HCEC 1CT (cell line): Measurements from ENCODE around the gene RNF157.
A peak's percentile ranks its signal among the peaks of the same experiment; 100 is the strongest.
"Not testable (repeated sequence)": the region's sequence is repeated elsewhere in the genome, so short reads cannot be mapped to it uniquely, and the experiment has no call there.

Experiments used
- DNase-seq: peaks from one replicate; pipeline ENCODE4 v3.0.0-alpha.2; 2017

Gene RNF157

DNA sequence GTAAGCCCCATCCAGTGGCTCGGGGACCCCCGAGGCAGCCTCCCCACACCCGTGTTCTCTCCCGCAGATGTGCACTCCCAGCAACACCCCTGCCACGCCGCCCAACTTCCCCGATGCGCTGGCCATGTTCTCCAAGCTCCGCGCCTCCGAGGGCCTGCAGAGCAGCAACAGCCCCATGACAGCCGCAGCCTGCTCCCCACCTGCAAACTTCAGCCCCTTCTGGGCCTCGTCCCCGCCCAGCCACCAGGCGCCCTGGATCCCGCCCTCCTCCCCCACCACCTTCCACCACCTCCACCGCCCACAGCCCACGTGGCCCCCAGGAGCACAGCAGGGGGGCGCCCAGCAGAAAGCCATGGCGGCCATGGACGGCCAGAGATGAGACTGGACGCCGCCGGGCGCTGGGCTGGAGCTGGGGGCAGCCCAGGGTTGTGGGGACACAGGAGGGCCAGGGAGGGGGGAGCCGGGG is 29.9 kb upstream of the RNF157 start:
- DNase-seq: no peak

- DNase-seq: no peak
Measured at GRCh38 chr17:76268991-76269981, 29.0 kb upstream of the RNF157 start.

- peak; percentile 64 for DNase-seq
Measured at GRCh38 chr17:76268015-76268749, 27.9 kb upstream of the RNF157 start.

GRCh38 chr17:76267581-76268001 is 27.3 kb upstream of the RNF157 start:
- not testable (repeated sequence) for DNase-seq

DNA sequence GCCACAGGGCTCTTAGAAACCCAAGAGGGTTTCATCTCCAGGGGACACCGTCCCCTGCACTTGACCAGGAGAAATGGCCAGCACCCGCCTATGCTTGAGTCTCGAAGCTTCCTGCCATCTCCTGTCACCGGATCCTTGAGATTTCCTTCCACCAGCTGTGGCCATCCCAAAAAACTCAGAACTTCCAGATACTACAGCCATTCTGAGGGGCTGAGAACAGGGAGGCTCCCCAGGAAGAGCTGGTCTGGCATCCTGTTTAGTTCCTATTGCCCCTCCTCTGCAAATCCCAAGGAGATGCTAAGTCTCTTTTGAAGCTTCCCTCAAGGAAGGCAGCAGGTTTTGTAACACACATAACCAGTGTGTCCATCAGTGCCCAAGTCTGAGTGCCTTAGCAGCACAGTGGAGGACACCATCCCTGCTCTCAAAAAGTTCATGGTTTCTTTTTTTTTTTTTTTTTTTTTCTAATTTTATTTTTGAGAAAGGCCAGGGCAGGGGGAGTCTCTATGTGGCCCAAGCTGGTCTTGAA is 26.8 kb upstream of the RNF157 start:
- no peak for DNase-seq

GRCh38 chr17:76266244-76266938 is 26.1 kb upstream of the RNF157 start:
- DNase-seq: peak; percentile 28

DNA sequence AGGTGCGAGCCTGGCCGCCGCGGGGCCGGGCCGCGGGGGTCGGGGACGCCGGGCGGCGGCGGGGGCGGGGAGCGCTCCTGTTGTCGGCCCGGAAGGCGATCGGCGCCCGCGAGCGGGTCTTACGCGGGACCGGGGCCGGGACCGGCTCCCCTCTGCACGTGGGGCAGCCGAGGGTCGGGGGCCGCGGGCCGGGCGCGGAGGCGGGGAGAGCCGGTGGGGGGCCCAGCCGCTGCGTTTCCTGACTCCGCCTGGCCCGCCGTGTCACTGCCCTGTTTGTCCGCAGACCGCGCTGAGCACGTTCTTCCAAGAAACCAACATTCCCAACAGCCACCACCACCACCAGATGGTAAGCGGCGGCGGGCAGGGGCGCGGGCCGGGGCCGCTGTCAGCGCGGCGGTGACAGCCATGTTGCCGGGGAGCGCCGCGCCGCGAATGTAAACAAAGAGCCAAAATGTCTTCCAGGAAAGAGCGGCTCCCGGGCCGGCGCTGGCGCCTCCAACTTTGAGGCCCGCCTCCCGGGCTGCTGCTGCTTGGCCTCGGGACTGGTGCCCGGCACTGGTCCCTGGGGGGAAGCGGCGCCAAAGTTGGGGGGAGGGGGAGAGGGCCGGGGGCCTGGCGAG is 25.4 kb upstream of the RNF157 start:
- DNase-seq: peak; percentile 47

- DNase-seq: peak; percentile 100
Measured at GRCh38 chr17:76264755-76265623, 24.7 kb upstream of the RNF157 start, which contains the start of gene UBALD2. TSS of gene UBALD2 (plus strand) at chr17:76265348. CDS start at chr17:76265506, 158 bp downstream.

DNA sequence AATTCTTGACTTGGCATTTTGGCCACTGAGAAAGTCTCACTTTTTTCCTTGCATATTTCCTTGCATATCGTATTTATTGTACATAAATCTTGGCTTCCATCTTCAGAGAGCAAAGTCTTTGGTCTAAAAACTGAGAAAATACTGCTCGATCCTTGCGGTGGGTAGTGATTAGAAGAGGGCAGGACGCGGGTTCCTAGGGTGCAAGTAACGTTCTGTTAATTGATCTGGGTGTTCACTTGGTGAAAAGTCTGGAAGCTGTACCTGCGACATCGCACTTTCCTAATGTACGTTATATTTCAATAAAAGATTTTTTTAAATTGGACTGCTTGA is 24.1 kb upstream of the RNF157 start:
- DNase-seq: no peak

DNA sequence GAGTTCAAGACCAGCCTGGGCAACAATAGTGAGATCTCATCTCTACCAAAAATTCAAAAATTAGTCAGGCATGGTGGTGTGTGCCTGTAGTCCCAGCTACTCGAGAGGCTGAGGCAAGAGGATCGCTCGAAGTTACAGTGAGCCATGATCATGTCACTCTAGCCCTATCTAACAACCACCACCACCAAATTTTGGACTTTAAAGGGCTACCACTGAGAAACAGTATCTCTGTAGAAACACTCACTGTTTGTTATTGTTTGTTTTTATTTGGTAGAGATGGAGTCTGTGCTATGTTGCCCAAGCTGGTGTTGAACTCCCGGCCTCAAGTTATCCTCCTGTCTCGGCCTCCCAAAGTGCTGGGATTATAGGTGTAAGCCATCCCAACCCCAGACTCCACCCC is 23.6 kb upstream of the RNF157 start:
- DNase-seq: no peak

DNA sequence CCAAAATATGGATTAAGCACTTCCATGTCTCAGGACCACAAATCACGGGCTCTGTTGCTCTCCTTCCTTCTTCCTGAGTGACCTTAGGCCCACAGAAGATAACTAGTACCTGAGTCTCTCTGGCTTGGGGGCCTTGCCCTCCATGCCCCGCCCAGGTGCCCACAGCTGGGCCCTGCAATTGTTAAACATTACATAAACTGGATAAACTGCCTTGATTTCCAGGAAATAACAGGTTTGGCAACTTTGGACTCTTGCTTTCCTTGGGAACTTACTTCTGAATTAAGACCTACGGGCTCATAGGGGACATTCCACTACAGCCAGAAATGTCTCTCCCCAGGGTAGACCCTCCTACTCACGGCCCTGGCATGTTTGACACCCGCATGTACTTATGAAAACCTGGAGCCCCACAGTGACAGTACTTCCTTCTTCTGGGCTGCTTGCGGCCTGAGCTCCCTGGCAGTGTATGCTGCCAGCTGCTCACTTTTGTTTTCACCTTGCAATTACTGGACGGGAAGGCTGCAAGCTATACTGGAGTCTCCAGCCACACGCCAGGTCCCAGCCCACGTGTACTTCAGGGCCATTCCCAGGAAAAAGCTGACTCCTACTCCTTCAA is 22.5 kb upstream of the RNF157 start:
- DNase-seq: no peak

DNA sequence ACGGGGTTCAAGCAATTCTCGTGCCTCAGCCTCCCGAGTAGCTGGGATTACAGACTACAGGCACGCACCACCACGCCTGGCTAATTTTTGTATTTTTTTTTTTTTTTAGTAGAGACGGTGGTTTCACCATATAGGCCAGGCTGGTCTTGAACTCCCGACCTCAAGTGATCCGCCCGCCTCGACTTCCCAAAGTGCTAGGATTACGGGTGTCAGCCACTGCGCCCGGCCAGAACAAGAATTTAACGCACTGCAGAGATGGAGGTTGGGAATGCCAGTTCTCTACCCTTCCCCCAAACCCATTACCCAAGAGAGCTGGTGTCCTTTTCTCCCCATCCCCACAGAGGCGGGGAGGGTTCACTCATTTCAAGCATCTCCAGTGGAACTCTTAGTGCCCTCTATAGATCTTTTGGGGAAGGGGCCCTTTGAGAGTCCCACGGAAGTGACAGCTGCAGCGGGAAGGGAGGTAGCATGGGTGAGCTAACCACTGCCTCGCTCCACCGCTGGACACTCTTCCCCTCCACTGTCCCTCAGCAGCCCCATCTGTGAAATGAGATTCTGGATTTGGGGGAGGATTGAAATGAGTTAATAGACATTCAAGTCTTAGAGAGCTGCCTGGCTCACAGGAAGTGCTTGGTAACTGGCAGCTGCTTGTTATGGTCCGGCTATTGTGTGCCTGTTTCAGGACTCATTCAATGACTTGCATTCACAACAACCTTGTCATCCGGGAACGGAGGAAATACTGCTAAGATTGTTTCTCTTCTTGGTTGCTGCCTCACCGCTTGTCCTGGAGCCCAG is 21.3 kb upstream of the RNF157 start:
- no peak for DNase-seq

- no peak for DNase-seq
Measured at GRCh38 chr17:76260669-76261068, 20.4 kb upstream of the RNF157 start.

DNA sequence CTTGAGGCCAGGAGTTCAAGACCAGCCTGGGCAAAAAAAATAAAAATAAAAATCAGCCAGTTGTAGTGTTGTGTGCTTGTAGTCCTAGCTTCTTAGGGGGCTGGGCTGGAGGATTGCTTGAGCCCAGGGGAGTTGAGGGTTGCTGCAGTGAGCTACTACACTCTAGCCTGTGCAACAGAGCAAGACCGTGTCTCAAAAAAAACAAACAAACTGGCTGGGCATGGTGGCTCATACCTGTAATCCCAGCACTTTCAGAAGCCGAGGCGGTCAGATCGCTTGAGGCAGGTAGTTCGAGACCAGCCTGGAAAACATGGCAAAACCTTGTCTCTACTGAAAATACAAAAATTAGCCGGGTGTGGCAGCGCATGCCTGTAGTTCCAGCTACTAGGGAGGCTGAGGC is 19.9 kb upstream of the RNF157 start:
- no peak for DNase-seq

GRCh38 chr17:76256430-76257050 is 16.2 kb upstream of the RNF157 start:
- not testable (repeated sequence) for DNase-seq

DNA sequence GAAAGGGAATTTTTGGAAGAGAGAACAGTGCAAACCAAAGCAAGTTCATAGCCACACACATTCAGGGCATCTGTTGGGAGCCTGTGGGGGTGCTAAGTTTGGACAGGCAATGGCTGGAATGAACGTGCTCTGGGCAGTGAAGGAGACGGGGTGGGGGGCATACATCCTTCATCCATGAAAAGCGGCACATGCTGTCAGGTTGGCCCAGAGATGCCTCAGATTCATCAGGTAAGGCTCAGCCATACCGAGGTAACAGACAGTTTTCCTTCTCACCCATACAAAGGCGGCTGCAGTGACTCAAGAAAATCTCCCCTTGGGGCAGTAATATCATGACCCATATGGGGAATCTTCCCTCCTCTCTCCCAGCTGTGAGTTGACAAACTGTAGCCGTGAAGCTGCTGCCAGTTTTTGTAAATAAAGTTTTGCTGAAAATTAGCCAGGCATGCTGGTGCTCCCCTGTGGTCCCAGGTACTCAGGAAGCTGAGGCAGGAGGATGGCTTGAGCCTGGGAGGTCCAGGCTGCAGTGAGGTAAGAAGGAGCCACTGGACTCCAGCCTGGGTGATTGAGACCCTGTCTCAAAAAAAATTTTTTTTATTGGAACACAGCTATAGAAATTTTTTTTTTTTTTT is 15.6 kb upstream of the RNF157 start:
- DNase-seq: no peak

DNA sequence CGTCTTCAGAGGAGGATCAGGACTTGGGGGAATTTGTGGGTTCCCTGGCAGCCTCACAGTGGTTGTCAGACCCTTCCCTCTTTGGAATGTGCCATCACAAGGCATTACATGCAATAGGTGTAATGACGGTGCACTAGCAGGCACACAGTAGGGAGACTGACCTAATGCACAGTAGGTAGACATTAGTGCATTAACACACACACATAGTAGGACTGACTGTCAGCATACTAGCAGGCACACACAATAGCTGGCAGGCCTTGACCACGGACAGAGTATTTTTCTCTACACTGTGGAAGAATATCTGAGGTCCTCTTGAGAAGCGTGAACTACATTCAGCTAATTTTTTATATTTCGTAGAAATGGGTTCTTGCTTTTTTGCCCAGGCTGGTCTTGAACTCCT is 14.0 kb upstream of the RNF157 start:
- DNase-seq: no peak

- no peak for DNase-seq
Measured at GRCh38 chr17:76253841-76254240, 13.5 kb upstream of the RNF157 start.
